Fibroblast of skin of scalp (primary cell): Measurements from ENCODE around the gene ZNF518B.
A peak's percentile ranks its signal among the peaks of the same experiment; 100 is the strongest.
"Not testable (repeated sequence)": the region's sequence is repeated elsewhere in the genome, so short reads cannot be mapped to it uniquely, and the experiment has no call there.

Experiments used
- DNase-seq: peaks from one replicate; pipeline ENCODE4 v3.0.0-alpha.2; 2013

ZNF518B gene

DNA sequence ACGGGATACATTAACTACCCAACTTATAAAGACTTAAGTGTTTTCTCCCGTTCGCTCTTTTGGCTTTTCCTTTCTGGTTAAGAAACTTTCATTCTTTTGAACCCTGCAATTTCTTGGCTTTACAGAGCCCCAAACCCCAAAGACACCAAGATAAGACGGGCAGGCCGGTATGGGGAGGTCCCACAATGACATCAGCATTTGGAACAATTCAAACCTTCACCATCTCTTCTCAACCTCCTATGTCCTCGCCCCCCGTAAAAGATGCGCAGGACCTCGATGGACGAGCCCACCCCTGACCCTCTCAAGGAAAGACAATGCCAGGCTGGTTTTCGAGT is 999 bp downstream of the ZNF518B start:
- no peak for DNase-seq

DNA sequence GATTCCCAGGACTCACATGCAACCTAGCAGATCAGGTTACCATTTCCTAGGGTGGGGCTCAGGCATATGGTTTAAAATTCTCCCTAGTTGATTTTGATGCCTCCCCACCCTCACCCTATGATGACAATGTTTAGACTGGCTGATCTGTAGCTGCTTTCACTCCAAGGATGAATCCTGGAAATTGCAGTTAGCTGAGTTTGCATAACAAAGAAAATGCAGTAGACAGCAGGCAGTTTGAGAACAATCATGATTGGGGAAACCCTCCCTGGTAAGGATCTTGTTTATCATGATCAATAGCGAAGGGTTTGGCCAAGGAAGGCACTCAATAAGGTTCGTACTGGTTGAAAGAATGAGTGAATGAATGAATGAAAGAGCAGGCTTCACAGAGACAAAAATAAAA is 2.1 kb downstream of the ZNF518B start:
- DNase-seq: no peak

DNA sequence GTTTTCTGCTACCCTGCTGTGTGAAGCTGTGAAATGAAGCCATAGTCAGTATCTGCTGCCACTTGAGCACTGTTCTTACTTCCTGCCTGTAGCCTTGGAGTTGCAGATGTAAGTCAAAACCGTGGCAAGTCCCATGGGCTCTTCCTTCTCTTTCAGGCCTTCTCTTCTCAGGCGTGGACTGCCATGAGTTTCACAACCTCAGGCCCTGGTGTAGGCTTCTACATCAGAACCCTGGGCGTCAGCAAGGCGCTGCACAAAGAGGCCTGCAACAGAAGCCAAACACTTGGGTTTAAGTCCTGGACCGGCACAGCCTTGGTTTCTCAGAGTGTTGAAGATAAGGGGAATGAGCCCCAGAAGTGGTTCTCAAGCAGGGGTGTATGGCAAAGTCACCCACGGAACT is 2.5 kb downstream of the ZNF518B start:
- DNase-seq: no peak

DNA sequence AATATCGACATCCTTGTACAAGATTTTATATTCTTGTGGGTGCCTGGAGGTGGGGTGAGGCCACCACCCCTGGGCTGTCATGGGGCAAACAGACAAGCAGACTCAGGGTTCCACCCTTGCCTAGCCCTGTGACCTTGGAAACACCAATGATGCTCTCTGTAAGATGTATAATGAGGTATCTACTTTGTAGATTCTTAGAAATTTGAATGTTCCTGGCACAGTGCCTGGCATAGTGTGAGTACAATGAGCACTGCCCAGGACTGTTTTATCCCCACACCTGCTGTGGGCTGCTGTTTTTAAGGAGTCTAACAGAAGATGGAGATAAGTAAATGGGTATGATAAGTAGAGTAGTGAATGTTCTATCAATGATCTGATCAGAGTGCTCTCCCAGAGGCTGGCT is 3.1 kb downstream of the ZNF518B start:
- no peak for DNase-seq

DNA sequence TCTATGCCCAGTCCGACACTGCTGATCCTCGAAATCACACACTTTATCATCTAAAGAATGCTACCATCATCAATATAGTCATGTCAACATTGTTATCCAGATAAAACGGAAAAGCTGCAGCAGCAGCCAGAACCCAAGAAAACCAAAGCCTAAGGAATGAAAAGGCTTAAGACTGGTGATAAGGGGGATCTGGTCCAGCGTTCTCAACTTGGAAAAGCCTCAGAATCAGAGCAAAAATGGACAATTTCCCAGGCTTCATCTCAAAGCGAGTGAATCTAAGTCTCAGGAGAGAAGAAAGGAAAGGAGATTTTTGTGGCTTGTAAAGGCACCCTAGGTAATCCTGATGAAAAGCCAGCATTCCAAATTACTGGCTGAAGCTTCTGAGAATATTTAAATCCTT is 8.2 kb downstream of the ZNF518B start:
- no peak for DNase-seq

DNA sequence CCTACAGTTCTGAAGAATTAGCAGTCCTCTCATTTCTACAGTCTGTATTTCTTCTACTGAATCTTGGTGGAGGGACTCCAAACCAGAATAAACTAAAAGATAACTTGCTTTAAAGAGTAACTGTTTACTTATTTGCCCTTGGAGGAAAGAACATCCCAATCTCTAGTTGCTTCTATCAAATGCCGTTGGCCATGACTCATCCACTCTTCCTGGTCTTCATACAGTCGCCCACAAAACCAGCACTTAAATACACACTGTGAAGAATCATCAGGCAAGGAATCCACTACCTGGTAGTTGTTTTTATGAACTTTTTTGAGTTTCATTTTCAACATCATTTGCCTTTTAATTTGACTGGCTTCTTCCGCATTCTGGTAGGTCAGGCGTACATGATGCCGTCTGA is 14.2 kb downstream of the ZNF518B start:
- DNase-seq: no peak

DNA sequence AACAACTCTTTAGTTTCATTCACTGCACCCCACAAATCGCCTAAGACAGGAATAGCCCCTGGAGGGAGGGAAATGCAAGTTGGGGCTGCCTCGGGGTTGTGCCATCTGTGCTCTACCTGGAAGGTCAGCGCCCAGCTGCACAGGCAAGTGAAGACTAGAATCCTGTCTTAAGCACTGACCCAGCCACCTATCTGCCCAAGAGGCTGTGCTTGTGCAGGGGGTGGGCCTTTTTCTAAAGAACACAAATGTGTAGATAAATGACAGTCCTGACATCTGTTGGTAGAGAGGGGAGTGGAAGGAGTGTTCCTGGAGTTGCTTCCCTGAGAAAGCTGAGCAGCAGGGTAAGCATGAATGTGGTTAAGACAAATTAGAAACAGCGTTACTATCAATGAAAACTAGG is 15.7 kb downstream of the ZNF518B start:
- no peak for DNase-seq

DNA sequence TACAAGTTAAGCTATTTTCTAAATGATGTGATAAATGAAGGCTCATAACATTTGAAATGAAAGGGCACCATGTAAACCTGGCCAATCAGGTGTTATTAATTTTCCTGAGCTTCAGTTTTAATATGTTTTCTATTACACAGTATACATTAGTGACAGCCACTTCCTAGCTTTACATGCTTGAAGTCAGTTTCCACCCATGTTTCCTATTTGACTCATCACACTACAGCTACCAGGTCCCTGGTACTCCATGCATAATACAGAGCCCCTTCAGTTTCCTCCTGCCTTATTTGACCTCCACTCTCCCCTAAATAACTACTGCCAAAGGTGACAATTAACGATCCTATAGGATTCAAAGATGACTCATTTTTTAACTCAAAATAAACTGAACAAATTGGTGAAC is 18.3 kb downstream of the ZNF518B start:
- no peak for DNase-seq

DNA sequence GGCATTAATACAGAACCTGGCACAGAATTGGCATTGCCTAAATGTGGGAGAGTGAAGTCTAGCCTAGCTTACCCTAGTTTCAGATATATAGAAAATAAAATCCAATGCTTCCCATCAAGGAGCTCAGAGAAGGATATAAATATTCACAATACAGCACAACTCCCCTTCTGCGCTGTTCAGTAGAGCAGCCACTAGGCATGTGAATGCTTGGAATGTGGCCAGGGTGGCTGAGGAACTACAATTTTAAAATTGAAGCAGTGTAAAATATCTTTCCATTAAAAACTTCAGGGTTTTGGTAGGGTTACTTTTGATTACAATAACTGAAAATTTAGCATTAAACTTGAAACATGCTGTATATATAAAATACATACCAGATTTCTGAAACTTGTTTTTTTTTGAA is 19.5 kb downstream of the ZNF518B start:
- no peak for DNase-seq

DNA sequence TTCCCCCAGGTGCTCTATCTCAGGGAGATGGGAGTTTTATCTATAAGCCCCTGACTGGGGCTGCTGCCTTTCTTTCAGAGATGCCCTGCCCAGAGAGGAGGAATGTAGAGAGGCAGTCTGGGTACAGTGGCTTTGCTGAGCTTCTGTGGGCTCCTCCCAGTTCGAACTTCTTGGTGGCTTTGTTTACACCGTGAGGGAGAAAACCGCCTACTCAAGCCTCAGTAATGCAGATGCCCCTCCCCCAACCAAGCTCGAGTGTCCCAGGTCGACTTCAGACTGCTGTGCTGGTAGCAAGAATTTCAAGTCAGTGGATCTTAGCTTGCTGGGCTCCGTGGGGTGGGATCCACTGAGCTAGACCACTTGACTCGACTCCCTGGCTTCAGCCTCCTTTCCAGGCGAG is 29.5 kb downstream of the ZNF518B start:
- DNase-seq: not testable (repeated sequence)

DNA sequence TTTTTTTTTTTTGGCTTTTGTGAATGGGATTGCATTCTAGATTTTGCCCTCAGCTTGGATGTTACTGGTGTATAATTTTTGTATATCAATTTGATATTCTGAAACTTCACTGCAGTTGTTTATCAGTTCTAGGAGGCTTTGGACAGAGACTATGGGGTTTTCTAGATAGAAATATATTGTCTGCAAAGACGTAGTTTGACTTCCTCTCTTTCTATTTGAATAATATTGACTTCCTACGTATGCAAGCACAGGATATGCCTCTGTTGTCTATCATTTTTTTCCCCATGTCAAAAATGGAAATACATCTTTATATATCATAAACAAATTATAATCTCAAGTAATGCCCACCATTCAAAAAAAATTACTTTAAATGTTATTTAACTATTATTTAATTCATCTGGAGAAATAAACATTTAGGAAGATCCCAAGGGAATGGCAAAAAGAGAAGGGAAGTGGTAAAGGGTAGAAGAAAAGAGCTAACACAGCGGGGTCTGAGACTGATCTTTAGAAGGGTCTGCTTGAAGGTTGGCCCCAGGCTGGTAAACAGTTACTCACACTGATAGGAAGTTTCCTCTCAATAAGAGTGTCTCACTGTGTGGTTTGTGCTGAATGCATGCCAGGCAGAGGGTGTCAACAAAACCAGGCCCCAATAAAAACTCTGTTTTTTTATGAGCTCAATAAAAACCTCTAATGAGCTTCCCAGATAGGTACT is 35.7 kb downstream of the ZNF518B start:
- no peak for DNase-seq

DNA sequence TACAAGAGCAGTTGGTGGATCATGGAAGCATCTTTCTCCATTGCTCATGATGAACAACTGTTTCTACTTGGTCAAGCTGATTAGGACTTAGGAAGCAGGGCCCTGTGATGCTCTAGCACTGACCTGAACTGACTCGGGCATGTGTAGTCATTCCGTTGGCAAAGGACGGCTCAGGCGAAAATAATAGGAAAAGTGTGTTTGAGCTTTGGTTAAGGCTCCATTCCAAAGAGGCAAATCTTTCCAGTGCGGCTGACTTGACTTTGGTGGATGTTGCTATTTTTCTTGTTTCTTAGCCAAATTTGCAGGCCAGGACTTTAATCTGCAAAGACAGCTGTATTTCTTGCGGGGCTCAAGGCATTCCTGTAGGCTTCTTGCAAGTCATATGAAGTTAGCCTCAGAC is 39.5 kb downstream of the ZNF518B start:
- no peak for DNase-seq

DNA sequence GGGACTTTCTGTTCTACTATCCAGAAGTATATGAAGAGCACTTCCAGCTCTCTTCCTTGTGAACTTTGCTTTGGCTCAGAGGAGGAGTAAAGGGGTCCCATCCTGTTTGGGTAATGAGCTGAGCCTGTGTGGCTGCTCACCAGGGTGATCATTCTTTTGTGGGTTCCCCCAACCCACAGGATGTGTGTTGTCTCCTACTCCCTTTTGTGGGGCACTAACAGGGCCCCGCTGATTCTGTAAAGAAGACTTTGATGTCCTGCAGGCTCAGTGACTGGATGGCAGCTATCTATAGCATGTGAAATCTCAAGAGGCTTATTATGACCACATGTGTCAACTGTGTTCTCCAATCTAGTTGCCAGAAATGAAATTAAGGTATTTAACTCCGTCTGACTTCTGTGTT is 40.8 kb downstream of the ZNF518B start:
- no peak for DNase-seq

DNA sequence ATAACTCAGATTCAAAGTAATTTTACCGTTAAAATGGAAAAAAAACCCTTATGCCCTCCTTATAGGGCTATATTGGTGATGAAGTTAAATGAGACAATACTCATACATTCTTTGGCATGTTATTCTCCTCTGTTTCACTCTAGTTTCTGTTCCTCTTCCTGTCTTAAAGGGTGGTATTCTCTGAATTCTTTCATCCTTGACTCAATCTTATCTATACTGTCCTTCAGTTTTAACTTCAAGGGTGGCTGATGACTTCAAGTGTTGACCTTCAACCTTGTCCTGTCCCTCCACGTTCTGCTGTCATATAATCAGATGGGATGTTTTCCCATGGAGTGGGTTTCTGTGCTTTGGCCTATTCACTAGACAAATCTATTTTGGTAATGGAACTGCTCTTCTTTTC is 44.0 kb downstream of the ZNF518B start:
- DNase-seq: no peak

DNA sequence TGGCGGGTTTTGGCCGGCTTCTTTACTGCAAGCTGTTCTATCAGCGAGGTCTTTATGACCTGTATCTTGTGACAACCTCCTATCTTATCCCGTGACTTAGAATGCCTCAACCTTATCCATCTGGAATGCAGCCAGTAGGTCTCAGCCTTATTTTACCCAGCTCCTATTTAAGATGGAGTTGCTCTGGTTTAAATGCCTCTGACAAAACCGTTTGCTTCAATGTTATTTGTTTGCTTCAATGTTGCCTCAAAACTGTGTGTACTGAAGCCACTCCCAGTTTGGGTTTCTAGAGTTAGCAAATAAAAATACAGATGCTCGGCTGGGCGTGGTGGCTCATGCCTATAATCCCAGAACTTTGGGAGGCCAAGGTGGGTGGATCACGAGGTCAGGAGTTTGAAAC is 51.6 kb downstream of the ZNF518B start:
- DNase-seq: no peak

DNA sequence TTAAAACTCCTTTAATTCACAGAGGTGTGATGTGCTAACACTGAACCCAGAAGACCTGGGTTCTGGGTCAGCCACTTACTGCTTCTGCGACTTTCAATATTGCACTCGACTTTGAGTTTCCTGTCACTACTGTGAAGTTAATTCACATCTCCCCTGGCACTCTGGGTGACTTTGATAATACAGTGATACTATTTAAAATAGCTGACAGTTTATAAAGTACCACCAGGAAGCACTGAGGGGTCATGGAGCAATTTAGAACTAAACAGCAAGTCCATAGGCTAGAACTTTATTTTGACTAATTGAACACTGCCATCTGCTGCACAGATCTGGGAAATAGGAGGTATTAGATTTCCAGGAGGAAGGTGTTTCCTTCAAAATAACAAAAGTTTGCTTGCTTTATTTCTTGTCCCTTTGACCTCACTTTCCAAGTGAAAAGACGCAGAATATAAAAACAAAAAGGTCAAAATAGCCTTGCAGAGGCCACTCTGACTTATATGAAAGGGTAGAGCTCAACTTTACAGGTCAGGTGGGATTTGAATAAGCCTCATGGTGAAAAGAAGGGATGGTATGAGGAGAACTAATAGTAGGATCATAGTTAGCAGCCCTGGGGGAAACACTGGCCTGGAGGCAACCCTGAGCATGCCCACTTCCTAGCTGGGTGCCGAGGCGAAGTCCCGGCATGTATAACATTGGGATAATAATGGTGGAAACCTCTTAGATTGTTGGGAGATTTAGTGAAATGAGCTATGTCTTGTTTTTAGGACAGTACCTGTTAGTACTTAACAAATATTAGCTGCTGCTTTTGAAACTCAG is 53.4 kb downstream of the ZNF518B start:
- peak; percentile 23 for DNase-seq

DNA sequence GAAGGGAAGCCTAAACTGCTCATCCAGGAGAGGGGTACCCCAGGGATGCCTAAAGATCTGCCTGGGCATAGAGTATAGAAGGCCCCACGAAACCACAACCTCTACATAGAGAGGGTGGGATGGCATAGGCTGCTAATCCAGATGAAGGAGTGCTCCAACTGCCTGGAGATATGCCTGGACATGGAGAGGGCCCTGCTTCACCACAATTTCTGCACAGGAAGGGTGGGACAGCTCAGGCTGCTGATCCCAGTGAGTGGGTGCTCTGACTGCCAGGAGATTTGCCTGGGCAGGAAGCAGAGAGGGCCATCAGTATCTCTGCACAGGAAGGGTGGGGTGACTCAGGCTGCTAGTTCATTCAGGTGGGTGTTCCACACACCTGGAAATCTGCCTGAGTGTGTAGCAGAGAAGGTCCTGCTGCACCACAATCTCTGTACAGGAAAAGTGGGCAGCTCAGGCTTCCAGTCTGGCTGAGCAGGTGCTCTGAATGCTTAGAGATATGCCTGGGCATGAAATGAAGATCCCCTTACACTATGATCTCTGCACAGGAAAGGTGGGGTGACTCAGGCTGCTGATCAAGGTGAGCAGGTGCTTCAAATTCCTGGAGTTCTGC is 61.1 kb downstream of the ZNF518B start:
- no peak for DNase-seq
